Measurements from ENCODE around the gene COMT. TPM values are rescaled to one million over a fixed set of nuclear protein-coding genes. Genes with fewer than 3 reads are reported as not detected.

COMT gene
- total RNA-seq, 1 donor from 2014 or later: 403 TPM

DNA sequence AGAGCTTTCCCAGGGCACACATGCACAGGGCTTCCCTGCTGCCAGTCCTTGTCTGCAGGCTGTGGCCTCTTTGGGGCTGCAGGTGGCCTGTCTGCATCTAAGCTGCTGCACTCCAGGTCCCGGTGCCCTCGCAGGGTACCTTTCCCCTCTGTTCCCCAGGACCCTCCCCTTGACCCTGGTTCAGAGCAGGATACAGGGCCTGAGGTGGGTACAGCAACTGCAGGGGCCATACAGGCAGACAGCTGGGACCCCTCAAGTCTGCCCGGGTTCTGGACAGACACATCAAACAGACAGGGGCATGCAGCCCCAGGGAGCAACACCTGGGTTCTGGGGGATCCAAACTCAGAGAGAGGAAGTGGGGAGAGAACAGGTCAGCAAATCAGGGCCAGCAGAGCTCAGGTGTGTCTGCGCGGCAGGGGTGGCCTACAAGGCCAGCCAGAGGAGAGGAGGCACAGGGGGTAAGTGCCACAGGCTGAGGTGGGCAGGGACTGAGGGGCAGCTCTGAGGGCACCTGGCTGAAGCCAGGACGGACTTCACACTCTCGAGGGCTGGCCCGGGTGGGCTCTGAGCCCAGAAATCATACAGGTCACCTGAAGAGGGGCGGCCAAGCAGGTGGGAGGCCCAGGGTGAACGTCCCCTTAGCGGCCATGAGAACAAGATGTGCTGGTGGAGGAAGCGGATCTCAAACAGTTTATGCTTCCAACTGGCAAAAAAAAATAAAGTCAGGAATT lies 29.9 kb upstream of the COMT start:
- peaks cover 2% of the 10 kb centered on the region for H3K36me3 ChIP-seq (ENCODE audit: control insufficient read depth, insufficient read depth, low read length)
- DNase-seq (ENCODE audit: low read depth): no peak
- TF ChIP-seq CTCF (IDR thresholded peaks at IDR 0.05; ENCODE audit: insufficient read depth, low read length, poor library complexity, severe bottlenecking): no peak
- H3K27me3 ChIP-seq (ENCODE audit: control insufficient read depth, insufficient read depth, low read length): no peaks in the 10 kb centered on the region
- H3K4me3 ChIP-seq (ENCODE audit: low read depth, low read length): no peak overlapping the region

GRCh38 chr22:19912271-19912999 lies 29.1 kb upstream of the COMT start:
- no peak overlapping the region for H3K4me3 ChIP-seq (ENCODE audit: low read depth, low read length)
- TF ChIP-seq CTCF (IDR thresholded peaks at IDR 0.05; ENCODE audit: insufficient read depth, low read length, poor library complexity, severe bottlenecking): no peak
- no peak for DNase-seq (ENCODE audit: low read depth)
- H3K36me3 ChIP-seq (ENCODE audit: control insufficient read depth, insufficient read depth, low read length): peaks cover 2% of the 10 kb centered on the region
- H3K27me3 ChIP-seq (ENCODE audit: control insufficient read depth, insufficient read depth, low read length): no peaks in the 10 kb centered on the region

DNA sequence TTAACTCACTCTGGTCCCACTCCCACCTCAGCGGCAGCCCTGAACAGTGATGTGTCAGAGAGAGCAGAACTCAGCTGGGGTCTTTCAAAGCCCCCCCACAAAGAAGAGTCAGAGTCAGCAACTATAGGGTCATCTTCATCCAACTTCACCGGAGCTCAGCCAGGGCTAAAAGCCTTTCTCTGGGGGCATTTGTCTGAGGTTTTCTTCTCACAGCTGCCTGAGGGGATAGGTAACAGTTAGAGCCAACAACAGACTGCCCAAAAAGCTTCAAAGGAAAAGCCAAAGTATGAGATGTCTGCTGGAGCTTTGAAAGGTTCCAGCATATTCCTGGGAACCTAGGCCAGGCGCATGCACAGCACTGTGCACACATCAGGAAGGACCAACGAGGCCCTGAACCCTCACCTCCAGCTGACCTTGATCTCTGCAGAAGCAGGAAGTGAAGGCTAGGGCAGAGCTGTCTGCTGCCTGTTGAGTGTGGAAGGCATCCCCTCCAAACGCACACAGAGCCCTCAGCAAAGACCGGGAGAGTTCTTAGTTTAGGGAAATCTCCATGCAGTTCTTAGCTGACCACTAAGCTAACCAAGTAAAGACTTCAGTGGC lies 28.1 kb upstream of the COMT start:
- no peak overlapping the region for H3K4me3 ChIP-seq (ENCODE audit: low read depth, low read length)
- H3K36me3 ChIP-seq (ENCODE audit: control insufficient read depth, insufficient read depth, low read length): peaks cover 2% of the 10 kb centered on the region
- DNase-seq (ENCODE audit: low read depth): no peak
- H3K27me3 ChIP-seq (ENCODE audit: control insufficient read depth, insufficient read depth, low read length): no peaks in the 10 kb centered on the region
- TF ChIP-seq CTCF (IDR thresholded peaks at IDR 0.05; ENCODE audit: insufficient read depth, low read length, poor library complexity, severe bottlenecking): no peak

DNA sequence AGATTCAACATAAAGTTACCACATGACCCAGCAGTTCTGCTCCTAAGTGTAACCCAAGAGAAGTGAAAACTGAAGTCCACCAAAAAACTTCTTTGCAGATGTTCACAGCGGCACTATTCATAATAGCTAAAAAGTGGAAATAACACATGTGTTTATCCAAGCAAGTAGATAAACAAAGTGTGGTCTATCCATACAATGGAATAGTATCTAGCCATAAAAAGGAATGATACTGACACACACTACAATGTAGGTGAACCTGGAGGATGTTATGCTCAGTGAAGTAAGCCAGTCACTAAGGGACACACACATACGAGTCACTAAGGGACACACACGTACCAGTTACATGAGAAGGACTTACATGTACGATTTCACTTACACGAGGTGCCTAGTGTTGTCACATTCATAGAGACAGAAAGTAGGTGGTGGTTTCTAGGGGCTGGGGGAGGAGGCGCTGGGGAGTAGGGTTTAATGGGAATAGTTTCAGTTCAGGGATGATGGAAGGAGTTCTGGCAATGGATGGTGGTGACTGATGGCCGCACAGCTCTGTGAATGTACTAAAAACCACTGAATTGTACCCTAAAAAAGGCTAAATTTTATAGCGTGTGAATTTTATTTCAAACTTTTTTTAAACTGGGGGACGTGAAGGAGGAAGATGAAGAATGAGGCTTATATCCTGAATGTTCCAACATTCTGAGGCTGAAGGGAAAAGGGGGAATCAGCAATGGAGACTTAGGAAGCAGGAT lies 27.2 kb upstream of the COMT start:
- DNase-seq (ENCODE audit: low read depth): no peak
- TF ChIP-seq CTCF (IDR thresholded peaks at IDR 0.05; ENCODE audit: insufficient read depth, low read length, poor library complexity, severe bottlenecking): no peak
- Histone ChIP-seq H3K36me3 (ENCODE audit: control insufficient read depth, insufficient read depth, low read length) (peaks cover 2% of the 10 kb centered on the region), H3K27me3 (ENCODE audit: control insufficient read depth, insufficient read depth, low read length) (no peaks in the 10 kb centered on the region), H3K4me3 (ENCODE audit: low read depth, low read length) (no peak overlapping the region)

DNA sequence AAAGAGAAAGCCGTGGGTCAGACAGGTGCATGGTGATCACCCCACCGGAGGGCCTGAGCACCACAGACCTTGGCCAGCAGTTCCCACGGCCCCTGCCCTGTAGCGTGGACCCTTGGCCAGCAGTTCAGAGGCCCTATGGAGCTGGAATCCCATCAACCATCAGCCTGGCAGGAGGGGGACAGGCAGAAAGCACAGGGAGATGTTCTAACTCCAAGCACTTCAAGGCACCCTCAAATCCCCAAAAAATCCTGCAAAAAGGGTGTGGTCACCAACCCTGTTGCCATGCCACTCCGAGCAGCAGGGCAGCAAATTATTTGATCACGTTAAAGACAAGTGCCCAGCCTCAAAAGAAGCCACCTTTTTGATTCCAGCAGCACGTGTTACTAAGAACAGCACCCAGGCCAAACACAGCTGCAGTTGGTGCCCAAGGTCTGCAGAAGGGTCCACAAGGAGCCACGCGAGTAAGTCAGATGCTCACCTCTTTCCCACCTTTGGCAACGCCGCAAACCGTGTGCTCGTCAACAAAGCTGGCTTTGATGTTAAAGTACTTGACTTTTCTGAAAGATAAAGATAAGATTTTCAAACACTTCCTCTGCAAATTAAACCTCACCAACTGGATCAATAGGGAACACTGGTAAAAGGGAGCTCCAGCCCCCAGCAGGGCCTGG lies 26.2 kb upstream of the COMT start:
- no peaks in the 10 kb centered on the region for H3K27me3 ChIP-seq (ENCODE audit: control insufficient read depth, insufficient read depth, low read length)
- no peak for TF ChIP-seq CTCF (IDR thresholded peaks at IDR 0.05; ENCODE audit: insufficient read depth, low read length, poor library complexity, severe bottlenecking)
- H3K36me3 ChIP-seq (ENCODE audit: control insufficient read depth, insufficient read depth, low read length): peaks cover 2% of the 10 kb centered on the region
- no peak for DNase-seq (ENCODE audit: low read depth)
- no peak overlapping the region for H3K4me3 ChIP-seq (ENCODE audit: low read depth, low read length)
